ENCODE results near the gene FRMPD4. TPM values are rescaled to one million over a fixed set of nuclear protein-coding genes. Genes with fewer than 3 reads are reported as not detected.

The FRMPD4 gene
- total and polyA plus RNA-seq, 2 donors from 2014 or later = not detected

DNA sequence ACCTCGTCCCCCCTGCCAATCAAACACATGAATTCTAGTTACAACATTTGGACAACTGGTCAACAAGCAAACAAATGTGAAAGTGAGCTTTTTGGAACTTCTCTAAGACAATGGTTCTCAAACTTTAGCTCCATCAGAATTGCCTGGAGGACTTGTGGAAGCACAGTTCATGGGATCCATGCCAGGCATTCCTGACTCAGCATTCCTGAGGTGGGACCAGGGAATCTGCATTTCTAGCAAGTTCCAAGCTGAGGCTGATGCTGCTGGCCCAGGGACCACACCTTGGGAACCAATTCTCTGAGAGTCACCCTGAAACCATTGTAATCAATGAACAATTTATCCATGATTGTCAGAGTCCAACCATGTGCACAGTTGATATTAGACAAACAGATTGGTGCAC is 609.2 kb downstream of the FRMPD4 start:
- Histone ChIP-seq H3K9ac (ENCODE audit: low read length in 3 of 3) (no peak overlapping the region), H3K27me3 (ENCODE audit: control insufficient read depth, insufficient read depth, low read length) (no peaks in the 10 kb centered on the region), H3K9me3 (ENCODE audit: control insufficient read depth in 2 of 3, insufficient read depth in 1 of 3, low read length in 3 of 3) (no peaks in the 10 kb centered on the region), H3K27ac (ENCODE audit: low read depth in 2 of 2, low read length in 2 of 2) (no peak overlapping the region), H3K4me3 (ENCODE audit: low read length in 3 of 3) (no peak overlapping the region), H3K4me1 (ENCODE audit: control insufficient read depth in 2 of 3, insufficient read depth in 2 of 3, low read depth in 1 of 3, low read length in 3 of 3) (no peaks in the 10 kb centered on the region), H3K36me3 (ENCODE audit: control insufficient read depth in 2 of 3, insufficient read depth in 3 of 3, low read length in 3 of 3) (no peaks in the 10 kb centered on the region)
- no peak for FAIRE-seq
- DNase-seq = no peak
- intact Hi-C loops (cut with DNase I) = no loop called here
- TF ChIP-seq, protein P1, sequence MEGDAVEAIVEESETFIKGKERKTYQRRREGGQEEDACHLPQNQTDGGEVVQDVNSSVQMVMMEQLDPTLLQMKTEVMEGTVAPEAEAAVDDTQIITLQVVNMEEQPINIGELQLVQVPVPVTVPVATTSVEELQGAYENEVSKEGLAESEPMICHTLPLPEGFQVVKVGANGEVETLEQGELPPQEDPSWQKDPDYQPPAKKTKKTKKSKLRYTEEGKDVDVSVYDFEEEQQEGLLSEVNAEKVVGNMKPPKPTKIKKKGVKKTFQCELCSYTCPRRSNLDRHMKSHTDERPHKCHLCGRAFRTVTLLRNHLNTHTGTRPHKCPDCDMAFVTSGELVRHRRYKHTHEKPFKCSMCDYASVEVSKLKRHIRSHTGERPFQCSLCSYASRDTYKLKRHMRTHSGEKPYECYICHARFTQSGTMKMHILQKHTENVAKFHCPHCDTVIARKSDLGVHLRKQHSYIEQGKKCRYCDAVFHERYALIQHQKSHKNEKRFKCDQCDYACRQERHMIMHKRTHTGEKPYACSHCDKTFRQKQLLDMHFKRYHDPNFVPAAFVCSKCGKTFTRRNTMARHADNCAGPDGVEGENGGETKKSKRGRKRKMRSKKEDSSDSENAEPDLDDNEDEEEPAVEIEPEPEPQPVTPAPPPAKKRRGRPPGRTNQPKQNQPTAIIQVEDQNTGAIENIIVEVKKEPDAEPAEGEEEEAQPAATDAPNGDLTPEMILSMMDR (IDR thresholded peaks at IDR 0.05; ENCODE audit: borderline replicate concordance, extremely low read depth, insufficient read depth) = no peak

DNA sequence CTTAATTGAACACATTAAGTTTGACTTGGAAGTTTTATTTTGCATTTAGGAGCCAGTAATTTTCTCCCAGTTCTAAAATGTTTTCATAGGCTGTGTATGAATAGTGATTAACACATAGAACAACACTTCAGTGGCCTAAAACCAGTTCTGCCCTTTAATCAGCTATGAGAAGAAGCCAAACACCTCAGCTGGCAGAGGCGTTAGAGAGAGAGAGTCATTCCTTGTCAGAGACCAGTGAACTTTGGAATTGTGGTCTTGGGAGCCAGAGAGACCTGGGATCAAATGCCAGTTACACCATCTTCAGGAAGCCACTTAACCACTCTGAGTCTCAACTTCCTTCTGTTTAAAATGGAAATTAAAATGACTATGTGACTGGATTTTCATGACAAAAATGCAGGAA is 613.6 kb downstream of the FRMPD4 start:
- Histone ChIP-seq H3K4me1 (ENCODE audit: control insufficient read depth in 2 of 3, insufficient read depth in 2 of 3, low read depth in 1 of 3, low read length in 3 of 3) (no peaks in the 10 kb centered on the region), H3K27me3 (ENCODE audit: control insufficient read depth, insufficient read depth, low read length) (no peaks in the 10 kb centered on the region), H3K27ac (ENCODE audit: low read depth in 2 of 2, low read length in 2 of 2) (no peak overlapping the region), H3K4me3 (ENCODE audit: low read length in 3 of 3) (no peak overlapping the region), H3K36me3 (ENCODE audit: control insufficient read depth in 2 of 3, insufficient read depth in 3 of 3, low read length in 3 of 3) (no peaks in the 10 kb centered on the region), H3K9me3 (ENCODE audit: control insufficient read depth in 2 of 3, insufficient read depth in 1 of 3, low read length in 3 of 3) (no peaks in the 10 kb centered on the region), H3K9ac (ENCODE audit: low read length in 3 of 3) (no peak overlapping the region)
- FAIRE-seq (no peak), DNase-seq (no peak)
- TF ChIP-seq, protein P1 (IDR thresholded peaks at IDR 0.05; ENCODE audit: borderline replicate concordance, extremely low read depth, insufficient read depth) = no peak
- intact Hi-C loops (cut with DNase I) = no loop called here

DNA sequence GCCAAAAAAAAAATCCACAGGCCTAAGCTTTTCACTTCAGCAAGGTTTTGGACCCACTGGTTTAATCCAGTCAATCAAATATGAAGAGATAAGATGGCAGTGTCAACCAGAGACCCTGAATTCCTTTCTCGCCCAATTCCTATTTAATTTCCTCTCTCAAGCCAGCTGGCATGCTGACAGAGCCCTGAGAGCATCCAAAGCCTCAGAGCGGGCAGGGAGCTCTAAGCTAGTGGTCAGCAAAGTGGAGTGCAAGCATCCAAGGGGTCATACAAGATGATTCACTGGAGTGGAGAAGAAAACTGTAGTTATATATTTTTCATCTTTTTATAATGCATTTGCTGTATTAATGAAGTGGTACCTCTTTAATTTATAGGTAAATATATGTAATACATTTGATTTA is 615.1 kb downstream of the FRMPD4 start:
- no peak overlapping the region for H3K4me3 ChIP-seq (ENCODE audit: low read length in 3 of 3)
- H3K36me3 ChIP-seq (ENCODE audit: control insufficient read depth in 2 of 3, insufficient read depth in 3 of 3, low read length in 3 of 3) = no peaks in the 10 kb centered on the region
- H3K9me3 ChIP-seq (ENCODE audit: control insufficient read depth in 2 of 3, insufficient read depth in 1 of 3, low read length in 3 of 3) = no peaks in the 10 kb centered on the region
- no peak for DNase-seq
- H3K4me1 ChIP-seq (ENCODE audit: control insufficient read depth in 2 of 3, insufficient read depth in 2 of 3, low read depth in 1 of 3, low read length in 3 of 3) = no peaks in the 10 kb centered on the region
- intact Hi-C loops (cut with DNase I) = no loop called here
- FAIRE-seq = no peak
- H3K27me3 ChIP-seq (ENCODE audit: control insufficient read depth, insufficient read depth, low read length) = no peaks in the 10 kb centered on the region
- no peak overlapping the region for H3K27ac ChIP-seq (ENCODE audit: low read depth in 2 of 2, low read length in 2 of 2)
- H3K9ac ChIP-seq (ENCODE audit: low read length in 3 of 3) = no peak overlapping the region
- TF ChIP-seq, protein P1 (IDR thresholded peaks at IDR 0.05; ENCODE audit: borderline replicate concordance, extremely low read depth, insufficient read depth) = no peak

DNA sequence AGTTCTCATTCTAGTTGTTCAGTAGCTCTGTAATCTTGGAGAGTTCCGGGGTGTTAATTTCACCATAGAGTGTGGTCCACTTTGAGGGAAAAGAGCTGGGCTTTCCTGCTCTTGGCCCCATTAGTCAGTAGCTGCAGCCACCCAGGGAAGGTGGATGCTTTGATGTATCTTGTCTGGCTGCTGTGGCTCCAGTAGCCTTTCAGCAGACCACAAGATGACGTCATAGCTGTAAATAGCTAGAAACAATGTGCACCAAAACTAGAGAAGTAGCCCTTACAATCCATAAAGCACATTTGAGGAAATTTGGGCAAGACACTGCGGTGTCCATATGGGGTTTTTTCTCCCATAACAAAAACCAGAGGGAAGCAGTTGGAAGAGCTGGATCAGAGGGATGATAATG is 620.0 kb downstream of the FRMPD4 start:
- H3K9ac ChIP-seq (ENCODE audit: low read length in 3 of 3) = no peak overlapping the region
- no peak overlapping the region for H3K4me3 ChIP-seq (ENCODE audit: low read length in 3 of 3)
- H3K9me3 ChIP-seq (ENCODE audit: control insufficient read depth in 2 of 3, insufficient read depth in 1 of 3, low read length in 3 of 3) = no peaks in the 10 kb centered on the region
- no peaks in the 10 kb centered on the region for H3K4me1 ChIP-seq (ENCODE audit: control insufficient read depth in 2 of 3, insufficient read depth in 2 of 3, low read depth in 1 of 3, low read length in 3 of 3)
- no peak overlapping the region for H3K27ac ChIP-seq (ENCODE audit: low read depth in 2 of 2, low read length in 2 of 2)
- H3K36me3 ChIP-seq (ENCODE audit: control insufficient read depth in 2 of 3, insufficient read depth in 3 of 3, low read length in 3 of 3) = no peaks in the 10 kb centered on the region
- no peak for DNase-seq
- no peak for FAIRE-seq
- TF ChIP-seq, protein P1 (IDR thresholded peaks at IDR 0.05; ENCODE audit: borderline replicate concordance, extremely low read depth, insufficient read depth) = no peak
- intact Hi-C loops (cut with DNase I) = no loop called here
- H3K27me3 ChIP-seq (ENCODE audit: control insufficient read depth, insufficient read depth, low read length) = no peaks in the 10 kb centered on the region
